ENCODE measurements around the gene CCDC88C. TPM values are rescaled to one million over a fixed set of nuclear protein-coding genes. Genes with fewer than 3 reads are reported as not detected.

The CCDC88C gene
- total RNA-seq, 1 donor from 2014 or later: 78.5 TPM

DNA sequence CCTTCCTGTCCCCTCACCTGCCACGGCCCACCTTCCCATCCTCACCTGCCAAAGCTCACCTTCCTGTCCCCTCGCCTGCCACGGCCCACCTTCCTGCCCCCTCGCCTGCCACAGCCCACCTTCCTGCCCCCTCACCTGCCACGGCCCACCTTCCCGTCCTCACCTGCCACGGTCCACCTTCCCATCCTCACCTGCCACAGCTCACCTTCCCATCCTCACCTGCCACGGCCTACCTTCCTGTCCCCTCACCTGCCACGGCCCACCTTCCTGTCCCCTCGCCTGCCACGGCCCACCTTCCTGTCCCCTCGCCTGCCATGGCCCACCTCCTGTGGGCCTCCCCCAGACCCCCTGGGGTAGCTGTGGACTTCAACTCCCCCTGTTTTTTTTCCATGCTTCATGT lies 124.3 kb downstream of the CCDC88C start:
- DNase-seq (ENCODE audit: low spot score): no peak

DNA sequence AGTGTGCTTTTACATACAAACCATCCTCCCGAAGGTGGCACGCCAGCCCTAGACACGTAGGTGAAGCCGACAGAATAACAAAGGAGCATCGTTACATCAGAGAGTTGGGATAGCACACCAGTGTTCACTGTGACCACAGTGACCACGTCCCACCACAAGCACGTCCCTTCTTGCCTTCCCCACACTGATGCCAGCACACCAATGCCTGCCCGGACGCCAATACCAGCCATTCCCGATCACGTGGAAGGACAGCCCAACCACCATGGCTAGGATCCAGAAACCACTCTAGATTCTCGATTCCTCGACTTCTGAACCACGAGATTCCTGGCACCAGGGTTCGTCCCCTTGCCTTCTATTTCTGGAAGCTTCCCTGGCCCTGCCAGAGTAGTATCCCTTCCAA lies 125.1 kb downstream of the CCDC88C start:
- no peak for DNase-seq (ENCODE audit: low spot score)

DNA sequence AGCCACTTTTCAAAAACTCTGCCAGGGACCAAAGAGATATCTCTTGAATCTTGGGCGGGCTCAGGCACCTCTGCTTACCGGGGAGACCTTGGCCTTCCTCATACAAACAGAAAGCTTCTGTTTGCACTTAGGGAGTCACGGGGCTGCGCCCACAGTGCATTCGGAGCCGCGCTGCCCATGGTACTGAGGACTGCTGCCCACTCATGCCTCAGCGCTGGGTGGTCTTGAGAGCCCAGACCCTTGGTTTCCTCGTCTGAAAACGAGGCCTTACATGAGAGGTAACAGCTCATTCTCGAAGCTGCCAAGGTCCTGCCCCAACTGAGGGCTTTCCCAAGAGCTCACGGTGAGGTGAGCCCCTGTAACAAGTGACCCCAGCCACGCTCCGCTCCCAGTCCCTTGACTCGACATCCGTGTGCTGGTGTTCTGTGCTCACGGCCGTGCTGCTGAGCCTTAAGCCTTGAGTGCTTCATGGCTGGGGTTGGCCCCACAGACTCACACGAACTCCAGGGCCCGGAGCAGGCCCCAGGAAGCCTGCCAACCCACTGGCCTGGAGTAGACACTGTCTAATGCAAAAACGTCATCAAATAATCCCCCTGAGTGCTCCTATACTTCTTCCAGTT lies 125.7 kb downstream of the CCDC88C start:
- no peak for DNase-seq (ENCODE audit: low spot score)

DNA sequence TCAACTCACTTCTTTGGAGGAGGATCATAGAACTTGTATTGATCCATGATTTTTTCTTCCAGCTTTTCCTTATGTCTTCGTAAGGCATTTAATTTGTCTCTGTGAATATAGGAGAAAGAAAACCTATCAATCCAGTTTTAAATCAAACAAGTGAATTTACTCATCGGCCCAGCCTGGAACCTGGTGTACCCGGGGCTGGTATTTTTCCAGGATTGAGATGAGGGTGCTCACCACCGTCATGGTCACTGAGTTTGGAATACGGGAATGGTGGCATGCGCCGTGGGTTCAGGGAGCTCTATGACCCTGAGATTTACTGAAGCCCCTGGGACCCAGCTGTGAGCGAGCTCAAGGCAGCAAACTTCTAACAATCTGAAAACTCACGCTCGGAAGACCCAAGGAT lies 126.6 kb downstream of the CCDC88C start:
- no peak for DNase-seq (ENCODE audit: low spot score)

DNA sequence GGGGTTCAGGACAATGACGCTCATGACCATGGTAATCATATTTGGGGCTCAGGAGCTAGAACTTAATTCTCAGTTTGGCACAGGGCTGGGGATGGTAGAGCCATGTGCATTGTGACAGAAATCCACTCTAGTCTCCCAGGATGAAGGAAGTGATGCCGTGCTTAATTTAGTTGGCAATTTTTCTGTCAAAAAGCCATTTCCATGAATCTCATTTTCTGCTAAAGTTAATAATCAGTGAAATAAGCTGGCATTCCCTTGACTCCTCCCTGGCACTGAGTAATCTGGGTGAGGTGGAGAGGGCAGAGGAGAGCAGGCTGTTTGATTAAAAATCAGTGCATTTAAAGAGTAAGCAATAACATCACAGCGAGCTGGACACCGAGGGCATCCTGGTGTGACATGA lies 128.2 kb downstream of the CCDC88C start:
- no peak for DNase-seq (ENCODE audit: low spot score)

DNA sequence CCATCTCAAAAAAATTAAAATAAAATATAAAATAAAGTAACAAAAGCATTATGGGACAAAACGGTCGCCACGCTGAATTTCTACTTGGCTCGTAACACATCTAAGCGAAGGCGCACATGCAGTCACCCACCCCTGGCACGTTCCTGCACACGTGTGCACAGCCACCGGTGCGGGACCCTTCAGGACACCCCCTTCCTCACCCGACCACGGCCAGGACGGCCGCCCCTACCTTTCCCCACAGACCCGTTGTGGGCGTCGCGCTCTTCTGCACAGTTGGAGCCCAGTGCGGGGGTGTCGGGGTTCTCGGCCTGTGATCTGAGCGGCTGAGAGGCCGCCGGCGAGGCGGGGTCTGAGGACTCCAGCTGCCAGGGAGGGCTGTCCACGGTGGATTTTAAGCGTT lies 128.7 kb downstream of the CCDC88C start:
- DNase-seq (ENCODE audit: low spot score): no peak

DNA sequence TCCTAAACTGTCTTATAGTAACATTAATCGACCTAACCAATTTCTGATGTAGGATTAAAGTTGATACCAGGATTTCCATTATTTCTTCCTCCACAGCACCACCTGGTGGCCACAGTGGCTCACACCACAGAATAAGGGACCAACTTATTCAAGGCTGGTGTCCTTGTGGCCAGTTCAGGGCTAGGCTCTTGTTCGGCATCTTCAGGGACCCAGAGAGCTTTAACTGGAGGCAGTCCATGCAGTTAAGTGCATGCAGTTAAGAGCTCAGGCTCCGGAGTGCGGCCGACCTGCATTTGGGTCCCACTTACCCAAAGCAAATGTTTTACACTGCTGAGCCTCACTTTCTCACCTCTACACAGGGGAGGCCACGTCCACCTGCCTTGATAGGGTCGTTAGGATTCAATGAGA lies 131.1 kb downstream of the CCDC88C start:
- peak; percentile 82 for DNase-seq (ENCODE audit: low spot score)

DNA sequence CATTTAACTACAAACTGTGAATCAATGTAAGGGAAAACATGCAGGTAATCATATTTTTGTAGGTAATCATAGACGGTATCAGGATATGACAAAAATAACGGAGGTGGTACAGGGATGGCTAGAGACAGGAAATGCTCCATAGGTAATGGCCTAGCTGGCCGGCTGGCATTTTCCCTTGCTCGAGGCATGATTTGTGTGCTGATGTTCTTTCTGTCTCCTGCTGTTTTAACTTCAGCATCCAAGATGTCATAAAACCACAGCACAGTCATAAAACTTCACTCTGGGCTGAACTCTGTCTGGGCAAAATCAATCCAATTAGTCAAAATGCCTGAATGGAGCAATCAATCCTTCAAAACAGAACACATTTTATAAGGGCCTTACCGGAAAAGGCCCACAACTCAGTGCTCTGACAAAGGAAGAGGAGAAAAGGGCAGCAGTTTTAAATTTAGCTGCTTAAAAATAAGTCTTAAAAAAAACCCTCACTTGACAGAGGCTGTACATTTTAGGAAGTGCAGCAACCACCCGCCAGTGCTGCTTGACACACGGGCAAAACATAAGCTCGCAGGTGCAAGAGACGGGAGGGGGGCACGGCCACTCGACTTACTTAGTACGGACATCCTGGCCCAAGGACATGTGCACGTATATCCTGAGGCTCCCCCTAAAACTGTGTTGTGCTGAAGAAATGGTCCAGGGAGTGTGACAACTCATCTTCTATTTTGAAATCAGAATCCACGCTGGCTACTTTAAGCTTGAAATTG lies 132.7 kb downstream of the CCDC88C start:
- DNase-seq (ENCODE audit: low spot score): no peak

DNA sequence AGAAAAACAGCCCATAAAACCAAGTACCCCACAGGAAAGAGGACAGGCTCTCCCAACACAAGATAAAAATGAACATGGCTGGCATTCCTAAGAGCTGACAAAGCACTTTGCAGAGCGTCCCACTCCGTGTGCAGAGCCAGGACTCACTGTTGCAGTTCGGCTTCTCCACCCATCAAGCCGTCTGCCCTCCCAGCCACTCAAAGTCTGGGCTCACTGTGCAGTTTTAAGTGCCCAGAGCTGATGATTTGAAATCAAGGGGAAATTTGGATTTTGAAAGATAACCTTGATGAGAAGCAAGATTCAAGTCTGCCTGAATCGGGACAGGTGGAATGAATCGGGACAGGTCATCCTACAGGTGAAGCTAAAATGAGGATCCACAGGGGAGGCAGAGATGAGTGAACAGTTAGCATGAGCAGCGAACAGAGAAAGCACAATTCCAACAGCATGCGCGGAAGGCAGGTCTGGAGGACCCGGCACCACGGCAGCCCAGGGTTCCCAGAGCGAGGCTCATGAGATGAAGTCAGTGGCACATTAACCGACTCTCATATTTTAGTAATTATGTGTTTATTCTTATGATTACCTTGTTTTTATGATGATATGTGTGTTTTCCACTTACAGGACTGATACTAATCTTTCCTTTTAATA lies 133.4 kb downstream of the CCDC88C start:
- no peak for DNase-seq (ENCODE audit: low spot score)

DNA sequence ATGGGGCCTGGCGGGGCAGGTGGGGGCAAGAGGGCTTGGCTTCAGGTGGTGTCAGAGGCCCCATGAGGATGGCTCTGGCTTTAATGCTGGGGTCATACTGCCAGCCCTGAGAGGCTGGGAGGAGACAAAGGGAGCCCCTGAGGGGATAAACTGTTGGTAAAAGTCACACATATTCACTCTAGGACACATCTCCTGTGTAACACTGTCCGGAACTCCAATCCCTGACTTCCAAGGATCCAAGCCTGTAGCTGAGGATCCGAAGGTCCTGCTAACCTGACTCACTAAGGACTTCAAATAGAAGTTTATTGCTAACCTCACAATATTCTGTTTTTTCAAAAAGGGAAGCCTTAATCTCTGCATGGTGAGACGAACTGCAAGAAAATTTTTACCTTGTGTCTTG lies 134.0 kb downstream of the CCDC88C start:
- no peak for DNase-seq (ENCODE audit: low spot score)

DNA sequence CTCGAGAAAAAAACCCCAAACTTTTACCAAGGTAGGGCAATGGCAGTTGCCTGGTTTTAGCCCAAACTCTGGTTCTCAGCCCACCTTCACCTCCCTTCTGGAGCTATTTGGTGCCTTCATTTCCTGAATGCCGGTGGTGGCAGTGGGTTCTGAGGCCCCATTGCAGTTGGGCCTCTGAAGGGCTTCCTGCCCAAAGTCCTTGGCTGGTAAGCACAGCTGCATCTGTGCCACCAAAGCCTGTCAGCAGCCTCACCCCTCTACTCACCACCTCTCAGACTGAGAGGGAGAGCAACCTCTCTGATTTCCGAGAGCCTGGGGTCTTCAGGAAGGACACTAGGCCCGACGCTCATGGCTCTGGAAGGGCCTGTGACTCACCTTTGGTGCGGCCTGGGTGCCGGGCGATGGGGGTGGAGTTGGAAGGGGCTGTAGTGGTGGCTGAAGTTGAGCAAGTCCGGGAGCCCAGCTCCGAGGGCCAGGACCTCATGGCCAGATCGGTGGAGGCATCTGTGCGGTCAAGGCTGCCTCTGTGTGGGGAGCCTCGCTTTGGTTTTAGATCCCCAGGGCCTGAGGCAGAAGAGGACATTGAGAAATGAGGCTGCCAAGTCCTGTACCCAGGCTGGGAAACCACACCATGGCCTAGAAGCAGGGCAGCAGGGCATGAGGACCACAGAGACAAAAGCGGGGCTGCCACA lies 134.5 kb downstream of the CCDC88C start:
- no peak for DNase-seq (ENCODE audit: low spot score)

DNA sequence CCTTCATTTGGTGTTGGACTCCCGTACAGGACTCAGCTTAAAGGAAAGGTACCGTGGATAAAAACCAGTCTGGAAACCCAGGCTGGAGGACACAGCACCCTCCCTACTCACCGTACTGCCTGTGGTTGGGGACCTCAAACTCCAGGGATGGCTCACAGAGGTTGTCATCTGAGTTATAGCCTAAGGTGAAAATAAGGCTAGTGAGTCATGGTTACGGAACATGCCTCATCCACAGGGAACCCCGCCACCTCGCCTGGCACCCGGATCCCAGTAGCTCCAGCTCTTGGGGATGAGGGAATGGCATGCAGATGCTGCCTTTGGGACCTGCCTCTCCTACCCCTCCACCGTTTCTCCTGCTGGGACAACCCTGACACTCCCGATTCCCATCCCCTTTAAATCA lies 136.3 kb downstream of the CCDC88C start:
- no peak for DNase-seq (ENCODE audit: low spot score)

DNA sequence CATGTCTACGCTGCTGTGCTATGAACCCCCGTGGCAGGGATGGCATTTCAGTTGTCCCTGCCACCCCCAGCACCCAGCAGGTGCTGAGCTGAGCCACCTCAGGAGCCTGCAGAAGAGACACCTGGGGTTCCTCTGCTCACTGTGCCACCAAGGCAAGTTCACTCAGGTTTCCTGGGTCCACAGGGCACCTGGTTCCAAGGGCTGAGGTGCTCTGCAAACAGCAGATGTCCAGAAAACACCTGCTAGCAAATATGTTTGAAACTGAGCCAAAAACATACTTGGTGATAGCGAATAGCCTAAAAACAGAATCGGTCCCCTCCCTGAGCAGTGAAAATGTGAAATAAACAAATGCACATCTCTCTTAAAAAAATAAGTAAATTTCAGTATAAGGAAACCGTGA lies 137.5 kb downstream of the CCDC88C start:
- no peak for DNase-seq (ENCODE audit: low spot score)

DNA sequence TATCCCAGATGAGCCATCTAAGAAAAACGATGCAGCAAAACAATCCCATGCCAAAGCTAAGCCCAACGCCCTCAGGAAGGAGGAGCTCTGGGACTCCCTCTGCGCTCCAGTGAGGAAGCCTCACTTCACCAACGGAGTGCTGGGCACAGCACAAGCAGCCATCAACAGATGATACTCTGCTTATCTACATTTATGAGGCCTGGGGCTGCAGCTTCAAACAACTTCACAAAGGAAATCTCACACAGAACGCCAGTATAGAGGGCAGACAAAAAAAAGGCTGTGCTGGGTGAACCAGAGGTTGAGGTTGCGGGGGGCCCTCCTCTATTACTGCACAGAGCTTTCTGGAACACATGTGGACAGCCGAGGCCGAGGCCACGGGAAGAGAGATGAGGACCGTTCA lies 138.3 kb downstream of the CCDC88C start:
- no peak for DNase-seq (ENCODE audit: low spot score)

DNA sequence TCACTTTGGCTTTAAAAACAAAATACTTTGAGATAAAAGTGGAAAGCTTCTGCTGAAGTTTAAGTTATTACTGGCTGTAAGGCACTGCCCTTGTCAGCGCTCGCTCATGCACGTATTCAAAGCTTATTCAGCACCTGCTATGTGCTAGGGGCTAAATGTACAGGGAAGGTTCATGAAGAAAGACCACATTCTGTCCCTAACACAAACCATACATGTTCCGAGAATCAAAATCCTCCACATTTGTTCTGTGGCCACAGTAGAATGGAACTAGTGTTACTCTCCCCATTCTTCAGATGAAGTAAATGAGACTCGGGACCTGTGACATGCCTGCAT lies 139.3 kb downstream of the CCDC88C start:
- DNase-seq (ENCODE audit: low spot score): no peak

DNA sequence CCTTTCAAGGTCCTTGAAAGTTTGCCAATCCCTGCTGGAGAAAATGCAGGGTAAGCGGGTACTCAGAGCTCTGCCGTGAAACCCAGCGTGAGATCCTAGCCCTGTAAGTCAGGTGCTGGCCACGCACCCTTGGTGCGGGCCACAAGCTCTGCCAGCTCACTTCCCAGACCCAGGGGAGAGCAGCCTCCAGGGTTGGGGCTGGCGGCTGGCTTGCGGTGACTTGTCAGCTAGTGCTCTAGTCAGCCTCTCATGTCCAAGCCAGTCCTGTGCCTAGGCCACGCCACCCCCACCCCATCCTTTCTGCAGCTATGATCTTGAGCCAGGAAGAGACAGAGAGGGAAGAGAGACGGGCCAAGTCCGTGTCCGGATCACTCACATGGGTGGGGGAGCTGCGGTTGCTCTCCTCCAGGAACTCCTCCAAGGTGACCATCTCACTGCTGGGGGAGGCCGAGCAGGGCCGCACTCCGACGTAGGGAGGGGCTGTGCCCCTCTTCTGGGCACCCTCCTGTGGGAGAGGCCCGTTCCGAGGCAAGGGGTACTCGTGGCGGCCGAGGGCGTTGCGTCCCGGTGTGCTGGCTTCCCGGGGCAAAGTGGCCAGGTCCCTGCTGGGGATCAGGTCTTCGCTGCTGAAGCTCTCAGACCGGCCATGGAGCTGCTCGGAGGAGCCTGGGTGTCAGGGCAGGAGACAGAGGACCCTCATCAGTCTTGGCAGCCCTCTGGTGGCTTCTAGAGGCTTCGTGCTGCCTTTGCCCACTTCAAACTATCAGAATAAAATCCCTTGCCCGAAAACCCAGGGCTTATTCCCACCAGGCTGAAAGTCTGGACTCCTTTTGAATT lies 139.9 kb downstream of the CCDC88C start:
- no peak for DNase-seq (ENCODE audit: low spot score)

DNA sequence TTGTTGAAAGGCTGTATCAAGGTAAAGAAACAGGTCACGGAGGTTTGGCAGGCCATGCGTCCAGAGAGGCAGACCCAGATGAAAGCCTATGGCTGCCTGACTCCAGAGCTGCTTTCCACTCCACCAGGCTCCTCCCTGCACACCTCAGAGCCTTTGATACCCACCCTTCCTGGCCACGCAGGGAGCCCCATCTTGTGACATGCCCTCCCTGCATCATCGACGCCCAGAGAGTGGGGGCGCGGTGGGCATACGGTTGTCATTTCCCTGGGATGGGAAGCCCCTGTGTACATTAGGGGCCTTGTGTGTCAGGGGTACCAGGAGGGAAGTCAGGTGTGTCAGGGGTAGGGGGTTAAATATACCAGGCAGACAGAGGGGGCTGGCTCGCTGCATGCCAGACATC lies 142.8 kb downstream of the CCDC88C start:
- DNase-seq (ENCODE audit: low spot score): no peak

DNA sequence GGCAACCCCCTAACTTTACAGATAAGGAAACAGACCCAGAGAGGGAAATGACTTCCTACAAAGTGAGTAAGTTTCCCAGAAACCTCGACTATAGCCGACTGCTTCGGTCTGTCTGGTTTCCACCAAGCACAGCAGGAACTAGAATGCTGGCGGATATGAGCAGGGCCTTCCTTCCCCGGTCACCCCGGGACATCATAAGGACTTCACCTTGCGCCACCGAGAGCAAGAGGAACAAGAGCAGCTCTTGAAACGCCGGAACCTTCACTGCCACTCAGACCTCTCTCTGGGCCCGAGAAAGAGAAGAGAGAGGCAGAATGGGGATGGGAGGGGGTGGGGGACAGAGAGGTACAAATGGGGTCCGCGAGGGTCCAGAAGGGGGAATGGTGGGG lies 143.7 kb downstream of the CCDC88C start:
- DNase-seq (ENCODE audit: low spot score): no peak

DNA sequence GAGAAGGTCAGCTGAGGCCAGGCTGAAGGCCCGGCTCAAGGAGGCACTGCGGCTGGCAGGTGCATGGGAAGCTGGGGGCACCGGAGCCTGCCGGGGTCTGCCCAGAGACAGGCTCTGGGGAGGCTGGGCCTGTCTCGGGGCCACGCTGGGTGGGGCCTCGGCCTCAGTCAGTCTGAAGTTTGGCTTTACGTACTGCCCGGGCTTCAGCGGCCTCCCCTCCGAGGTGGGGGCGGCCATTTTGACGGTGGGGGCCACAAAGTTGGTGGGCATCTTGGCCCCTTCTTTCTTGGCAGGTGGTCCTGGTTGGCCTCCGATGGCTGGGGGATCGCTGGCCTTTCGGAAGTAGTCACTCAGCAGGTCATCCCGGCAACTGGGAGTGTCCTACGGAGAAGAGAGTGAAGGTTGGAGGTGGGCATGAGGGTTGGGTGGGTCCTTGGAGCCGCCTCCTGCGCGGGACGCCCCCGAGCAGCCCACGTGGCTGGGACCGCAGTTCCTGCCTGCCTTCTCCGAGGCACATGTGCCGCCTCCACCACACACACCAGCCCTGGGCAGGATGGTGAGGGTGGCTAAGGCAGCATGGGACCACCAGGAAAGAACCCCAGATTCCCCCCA lies 144.2 kb downstream of the CCDC88C start:
- DNase-seq (ENCODE audit: low spot score): no peak

DNA sequence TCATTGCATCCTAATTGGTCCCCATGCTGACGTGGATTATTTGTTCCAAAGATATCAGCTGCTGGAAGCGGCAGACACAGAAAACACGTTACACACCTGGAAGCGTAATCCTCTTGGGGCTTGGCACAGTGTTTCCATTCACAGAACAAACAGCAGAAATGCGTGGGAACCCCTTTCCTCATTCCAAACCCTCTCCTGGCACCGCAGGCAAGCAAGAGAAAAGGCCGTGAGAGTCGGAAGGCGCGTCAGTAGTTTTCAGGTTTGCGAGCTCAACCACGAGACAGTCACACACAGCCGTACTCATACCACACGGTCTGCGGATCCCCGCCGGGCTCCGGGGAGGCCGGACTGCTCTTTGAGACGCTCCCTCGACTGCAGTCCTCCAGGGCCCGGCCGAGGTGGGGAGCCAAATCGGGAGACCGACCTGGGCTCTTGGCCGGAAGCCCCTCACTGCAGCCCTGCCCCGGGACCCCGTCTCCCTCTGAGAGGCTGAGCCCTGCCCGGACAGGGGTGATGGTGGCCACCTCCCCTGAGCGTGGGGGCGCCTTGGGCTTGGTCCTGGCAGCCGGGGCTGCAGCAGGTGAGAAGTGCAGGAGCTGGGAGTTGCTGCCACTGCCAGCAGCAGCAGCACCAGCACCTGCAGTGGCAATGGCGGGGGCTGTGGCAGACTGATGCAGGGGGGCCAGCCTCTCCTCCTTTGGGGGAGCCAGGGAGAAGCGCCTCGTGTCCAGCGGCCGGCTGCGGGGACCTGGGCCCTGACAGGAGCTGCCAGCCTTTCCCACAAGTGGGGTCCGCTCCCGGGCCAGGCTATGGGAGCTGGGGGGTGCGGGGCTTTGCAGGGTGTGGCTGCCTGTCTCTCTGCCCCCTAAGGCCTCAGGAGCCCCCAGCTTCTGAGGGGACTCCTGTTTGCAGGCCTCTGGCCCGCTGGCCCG lies 145.0 kb downstream of the CCDC88C start:
- no peak for DNase-seq (ENCODE audit: low spot score)
